ENCODE results near the gene TSPAN7. TPM values are rescaled to one million over a fixed set of nuclear protein-coding genes. Genes with fewer than 3 reads are reported as not detected.

The TSPAN7 gene
- total and polyA plus RNA-seq, 2 of the 8 experiments (the other 6 are each of a cell fraction or from before 2014, with no cell fraction given), result 32.1 to 37.7 TPM

DNA sequence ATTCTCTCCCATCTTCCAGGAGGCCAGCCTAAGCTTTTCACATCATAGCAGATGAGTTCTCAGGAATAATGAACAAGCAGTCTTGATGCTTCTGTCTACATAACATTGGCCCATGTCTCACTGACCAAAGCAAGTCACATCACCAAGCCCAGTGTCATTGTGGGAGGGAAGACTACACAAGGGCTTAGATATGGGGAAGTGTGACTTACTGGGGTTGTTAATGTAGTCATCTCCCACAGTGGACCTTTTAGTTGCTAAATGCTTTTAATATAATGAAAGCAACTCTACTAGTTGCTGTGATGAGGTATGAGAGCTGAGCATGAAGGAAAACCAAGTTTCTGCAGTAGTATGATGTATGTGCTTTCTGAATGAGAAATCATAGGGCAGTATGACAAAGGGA is 40.5 kb downstream of the TSPAN7 start:
- Histone ChIP-seq H3K27me3 (replicated peaks in 1 of 4; ENCODE audit: control insufficient read depth in 3 of 4, extremely low read depth in 1 of 4, insufficient read depth in 3 of 4, low read length in 3 of 4) (no peaks in the 10 kb centered on the region), H3K9ac (replicated peaks in 1 of 4; ENCODE audit: extremely low read depth in 1 of 4, low read depth in 3 of 4, low read length in 3 of 4) (no peak overlapping the region), H4K20me1 (replicated peaks in 1 of 2; ENCODE audit: control insufficient read depth in 1 of 2, insufficient read depth in 2 of 2, low read length in 2 of 2) (no peaks in the 10 kb centered on the region), H2BK120ac (replicated peaks; ENCODE audit: low read depth, low read length) (no peak overlapping the region), H4K91ac (replicated peaks; ENCODE audit: insufficient read length, low read length) (no peak overlapping the region), H2BK5ac (ENCODE audit: low read depth, low read length) (no peak overlapping the region), H2BK15ac (ENCODE audit: low read length) (no peak overlapping the region), H3K27ac (ENCODE audit: low read depth, low read length) (no peak overlapping the region), H3K56ac (replicated peaks; ENCODE audit: insufficient read length, low read depth, low read length) (no peak overlapping the region), H4K5ac (ENCODE audit: insufficient read length, low read depth, low read length) (no peak overlapping the region), H3K4me2 (ENCODE audit: insufficient read depth in 1 of 2, low read depth in 2 of 2, low read length in 2 of 2) (no peak overlapping the region), H2BK12ac (ENCODE audit: low read depth, low read length) (no peak overlapping the region), H3K18ac (ENCODE audit: extremely low read depth, low read length) (no peak overlapping the region), H3K4me3 (ENCODE audit: extremely low read depth in 1 of 4, insufficient read depth in 2 of 4, low read depth in 3 of 4, low read length in 4 of 4) (no peak overlapping the region), H3K9me3 (ENCODE audit: insufficient read depth in 2 of 2, low read depth in 1 of 2, low read length in 1 of 2) (no peaks in the 10 kb centered on the region), H3K4ac (replicated peaks; ENCODE audit: insufficient read length, low read depth, low read length) (no peak overlapping the region), H2AK5ac (ENCODE audit: low read depth, low read length) (no peak overlapping the region), H3K79me1 (ENCODE audit: low read depth, low read length) (no peaks in the 10 kb centered on the region), H3K36me3 (ENCODE audit: control insufficient read depth in 2 of 4, insufficient read depth in 4 of 4, low read length in 3 of 4) (no peaks in the 10 kb centered on the region), H2BK20ac (ENCODE audit: low read length) (no peak overlapping the region), H3K23ac (ENCODE audit: insufficient read length) (no peak overlapping the region), H2AFZ (ENCODE audit: low read length) (no peak overlapping the region), H4K8ac (ENCODE audit: extremely low read depth, insufficient read depth, low read length) (no peak overlapping the region), H3K14ac (ENCODE audit: insufficient read length) (no peak overlapping the region), H3K79me2 (ENCODE audit: control insufficient read depth in 1 of 2, insufficient read depth in 2 of 2, low read length in 2 of 2) (no peaks in the 10 kb centered on the region), H3K4me1 (replicated peaks in 1 of 4; ENCODE audit: control insufficient read depth in 3 of 4, insufficient read depth in 4 of 4, low read length in 3 of 4) (no peaks in the 10 kb centered on the region), H3K23me2 (ENCODE audit: low read depth, low read length) (no peaks in the 10 kb centered on the region)
- ChIA-PET POLR2A (ENCODE audit: partially characterized antibody) (no interaction called here), CTCF (ENCODE audit: partially characterized antibody) (interaction anchor here (0.6 to 0.8 kb wide), 2 partner anchors 26 to 1434 kb away, joined by 3 read pairs; no protein-coding TSS in a partner anchor)
- TF ChIP-seq HDAC6 (IDR thresholded peaks at IDR 0.05; ENCODE audit: low read depth, low read length), result no peak
- DNase-seq (ENCODE audit: low read depth in 1 of 2, low spot score in 2 of 2) (no peak), FAIRE-seq (no peak)

All from H1 (cell line).